ENCODE measurements around the gene VWA2.

VWA2 gene

DNA sequence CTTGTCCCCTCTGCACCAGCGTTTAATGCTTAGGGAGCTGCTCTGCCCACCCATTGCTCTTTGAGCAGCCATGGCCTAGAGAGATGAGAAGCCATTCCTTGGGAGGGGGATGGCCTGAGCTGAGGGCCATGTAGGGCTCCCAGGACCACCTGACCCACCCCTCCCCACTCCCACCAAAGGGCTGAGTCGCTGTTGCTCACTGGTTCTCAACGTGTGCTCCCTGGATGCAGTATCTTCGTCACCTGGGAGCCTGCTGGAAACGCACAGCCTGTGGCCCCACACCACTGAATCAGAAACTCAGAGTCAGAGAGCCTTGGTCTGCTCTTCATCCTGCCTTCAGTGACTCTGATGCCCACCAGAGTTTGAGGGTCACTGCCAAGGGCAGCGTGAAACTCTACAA, 37.0 kb downstream of the VWA2 start:
- Histone ChIP-seq H4K20me1 (ENCODE audit: insufficient read depth, low read length) (no peaks in the 10 kb centered on the region), H3K27me3 (replicated peaks; ENCODE audit: insufficient read depth, low read length) (no peaks in the 10 kb centered on the region)

GRCh38 chr10:114276671-114277070, 37.6 kb downstream of the VWA2 start:
- H3K9ac ChIP-seq (ENCODE audit: low read length) = no peak overlapping the region
- no peaks in the 10 kb centered on the region for H3K9me3 ChIP-seq (replicated peaks; ENCODE audit: insufficient read depth, low read length)
- H3K9me2 ChIP-seq (replicated peaks; ENCODE audit: insufficient read depth, low read length) = no peaks in the 10 kb centered on the region
- H4K20me1 ChIP-seq (ENCODE audit: insufficient read depth, low read length) = no peaks in the 10 kb centered on the region
- no peak overlapping the region for H3K4me3 ChIP-seq (ENCODE audit: low read length)
- no peaks in the 10 kb centered on the region for H3K36me3 ChIP-seq (replicated peaks; ENCODE audit: insufficient read depth, low read length)
- no peak for DNase-seq
- no peaks in the 10 kb centered on the region for H3K79me2 ChIP-seq (ENCODE audit: low read length)
- no peaks in the 10 kb centered on the region for H3K4me1 ChIP-seq (ENCODE audit: low read length)
- H3K27me3 ChIP-seq (replicated peaks; ENCODE audit: insufficient read depth, low read length) = no peaks in the 10 kb centered on the region
- no peak overlapping the region for H3K4me2 ChIP-seq (ENCODE audit: low read depth, low read length)
- no peak overlapping the region for H2AFZ ChIP-seq (ENCODE audit: low read length)
- no peak overlapping the region for H3K27ac ChIP-seq (ENCODE audit: low read length)
- no peaks in the 10 kb centered on the region for H3F3A ChIP-seq (ENCODE audit: insufficient read depth, low read length)
- TF ChIP-seq, protein P1, sequence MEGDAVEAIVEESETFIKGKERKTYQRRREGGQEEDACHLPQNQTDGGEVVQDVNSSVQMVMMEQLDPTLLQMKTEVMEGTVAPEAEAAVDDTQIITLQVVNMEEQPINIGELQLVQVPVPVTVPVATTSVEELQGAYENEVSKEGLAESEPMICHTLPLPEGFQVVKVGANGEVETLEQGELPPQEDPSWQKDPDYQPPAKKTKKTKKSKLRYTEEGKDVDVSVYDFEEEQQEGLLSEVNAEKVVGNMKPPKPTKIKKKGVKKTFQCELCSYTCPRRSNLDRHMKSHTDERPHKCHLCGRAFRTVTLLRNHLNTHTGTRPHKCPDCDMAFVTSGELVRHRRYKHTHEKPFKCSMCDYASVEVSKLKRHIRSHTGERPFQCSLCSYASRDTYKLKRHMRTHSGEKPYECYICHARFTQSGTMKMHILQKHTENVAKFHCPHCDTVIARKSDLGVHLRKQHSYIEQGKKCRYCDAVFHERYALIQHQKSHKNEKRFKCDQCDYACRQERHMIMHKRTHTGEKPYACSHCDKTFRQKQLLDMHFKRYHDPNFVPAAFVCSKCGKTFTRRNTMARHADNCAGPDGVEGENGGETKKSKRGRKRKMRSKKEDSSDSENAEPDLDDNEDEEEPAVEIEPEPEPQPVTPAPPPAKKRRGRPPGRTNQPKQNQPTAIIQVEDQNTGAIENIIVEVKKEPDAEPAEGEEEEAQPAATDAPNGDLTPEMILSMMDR (IDR thresholded peaks at IDR 0.05; ENCODE audit: low read length) = no peak
- TF ChIP-seq EZH2 (optimal IDR thresholded peaks at IDR 0.05; ENCODE audit: low read depth, low read length) (no peak), EZH2phosphoT487 (IDR thresholded peaks at IDR 0.05; ENCODE audit: low read length) (no peak)

More for the DNA sequence above, 37.0 kb downstream of the VWA2 start:
- Histone ChIP-seq H2AFZ (ENCODE audit: low read length) (no peak overlapping the region), H3K27ac (ENCODE audit: low read length) (no peak overlapping the region), H3F3A (ENCODE audit: insufficient read depth, low read length) (no peaks in the 10 kb centered on the region), H3K79me2 (ENCODE audit: low read length) (no peaks in the 10 kb centered on the region), H3K9me3 (replicated peaks; ENCODE audit: insufficient read depth, low read length) (no peaks in the 10 kb centered on the region), H3K4me1 (ENCODE audit: low read length) (no peaks in the 10 kb centered on the region), H3K4me2 (ENCODE audit: low read depth, low read length) (no peak overlapping the region), H3K9me2 (replicated peaks; ENCODE audit: insufficient read depth, low read length) (no peaks in the 10 kb centered on the region), H3K4me3 (ENCODE audit: low read length) (no peak overlapping the region), H3K9ac (ENCODE audit: low read length) (no peak overlapping the region), H3K36me3 (replicated peaks; ENCODE audit: insufficient read depth, low read length) (no peaks in the 10 kb centered on the region)
- TF ChIP-seq EZH2 (optimal IDR thresholded peaks at IDR 0.05; ENCODE audit: low read depth, low read length) = no peak
- TF ChIP-seq EZH2phosphoT487 (IDR thresholded peaks at IDR 0.05; ENCODE audit: low read length) = no peak
- TF ChIP-seq, protein P1 (IDR thresholded peaks at IDR 0.05; ENCODE audit: low read length) = no peak
- no peak for DNase-seq

- H3F3A ChIP-seq (ENCODE audit: insufficient read depth, low read length) = no peaks in the 10 kb centered on the region
- no peaks in the 10 kb centered on the region for H3K4me1 ChIP-seq (ENCODE audit: low read length)
- no peaks in the 10 kb centered on the region for H3K9me3 ChIP-seq (replicated peaks; ENCODE audit: insufficient read depth, low read length)
- no peaks in the 10 kb centered on the region for H3K36me3 ChIP-seq (replicated peaks; ENCODE audit: insufficient read depth, low read length)
- H3K4me2 ChIP-seq (ENCODE audit: low read depth, low read length) = no peak overlapping the region
- no peak overlapping the region for H3K9ac ChIP-seq (ENCODE audit: low read length)
- H2AFZ ChIP-seq (ENCODE audit: low read length) = no peak overlapping the region
- no peak overlapping the region for H3K27ac ChIP-seq (ENCODE audit: low read length)
- H3K4me3 ChIP-seq (ENCODE audit: low read length) = no peak overlapping the region
- no peaks in the 10 kb centered on the region for H3K79me2 ChIP-seq (ENCODE audit: low read length)
- TF ChIP-seq EZH2 (optimal IDR thresholded peaks at IDR 0.05; ENCODE audit: low read depth, low read length) = no peak
- no peak for TF ChIP-seq EZH2phosphoT487 (IDR thresholded peaks at IDR 0.05; ENCODE audit: low read length)
- TF ChIP-seq, protein P1 (IDR thresholded peaks at IDR 0.05; ENCODE audit: low read length) = no peak
- H3K9me2 ChIP-seq (replicated peaks; ENCODE audit: insufficient read depth, low read length) = no peaks in the 10 kb centered on the region
- H4K20me1 ChIP-seq (ENCODE audit: insufficient read depth, low read length) = no peaks in the 10 kb centered on the region
- no peak for DNase-seq
- H3K27me3 ChIP-seq (replicated peaks; ENCODE audit: insufficient read depth, low read length) = no peaks in the 10 kb centered on the region
These were observed 39.3 kb downstream of the VWA2 start for GRCh38 chr10:114278140-114278883.

Data from MM.1S (cell line).